Fibroblast of the aortic adventitia (primary cell): Measurements from ENCODE around the gene CDR2. TPM values are rescaled to one million over a fixed set of nuclear protein-coding genes. Genes with fewer than 3 reads are reported as not detected.
A peak's percentile ranks its signal among the peaks of the same experiment; 100 is the strongest.

ENCODE experiments used
- DNase-seq: peaks from one replicate; pipeline ENCODE4 v3.0.0-alpha.2; 2010; ENCODE audit warnings: low read depth
- H3K4me3 ChIP-seq: 2 replicates; pipeline ENCODE4 v1.5.1; 2011; ENCODE audit warnings: low read depth, mild to moderate bottlenecking, control low read depth, low read length, moderate library complexity
- total RNA-seq: library from RNA; depleted of rRNA; stranded (reverse); fragments of >200 nt; gene quantifications from 2 replicates; pipeline ENCODE4 v1.2.3, GENCODE V29; 2012; ENCODE audit warnings: low replicate concordance
- TF ChIP-seq, protein P1 (sequence below): IDR thresholded peaks from 2 replicates; pipeline ENCODE4 v1.5.1; 2011; ENCODE audit warnings: mild to moderate bottlenecking, low read length, control low read depth, inconsistent platforms; ENCODE audit not compliant: insufficient read depth

The CDR2 gene
- total RNA-seq, 1 donor = 29.7 TPM

DNA sequence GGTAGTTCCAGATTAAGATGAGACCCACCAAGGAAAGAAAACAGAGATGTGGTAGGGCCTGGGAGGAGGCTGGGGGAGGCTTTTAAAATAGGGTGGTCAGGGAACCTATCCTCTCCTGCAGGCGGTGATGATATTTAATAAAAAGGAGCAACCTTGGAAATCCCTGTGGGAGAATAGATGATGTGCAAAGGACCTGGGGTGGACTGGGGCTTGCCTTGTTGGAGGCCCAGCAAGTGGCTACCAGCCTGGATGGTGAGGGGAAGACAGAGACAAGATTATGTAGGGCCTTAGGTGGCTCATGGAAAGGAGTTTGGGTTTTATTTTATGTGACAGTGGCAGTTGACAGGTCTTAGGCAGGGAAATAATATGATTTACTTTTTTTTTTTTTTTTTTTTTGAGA lies 75.4 kb downstream of the CDR2 start:
- no peak overlapping the region for H3K4me3 ChIP-seq
- TF ChIP-seq, protein P1, sequence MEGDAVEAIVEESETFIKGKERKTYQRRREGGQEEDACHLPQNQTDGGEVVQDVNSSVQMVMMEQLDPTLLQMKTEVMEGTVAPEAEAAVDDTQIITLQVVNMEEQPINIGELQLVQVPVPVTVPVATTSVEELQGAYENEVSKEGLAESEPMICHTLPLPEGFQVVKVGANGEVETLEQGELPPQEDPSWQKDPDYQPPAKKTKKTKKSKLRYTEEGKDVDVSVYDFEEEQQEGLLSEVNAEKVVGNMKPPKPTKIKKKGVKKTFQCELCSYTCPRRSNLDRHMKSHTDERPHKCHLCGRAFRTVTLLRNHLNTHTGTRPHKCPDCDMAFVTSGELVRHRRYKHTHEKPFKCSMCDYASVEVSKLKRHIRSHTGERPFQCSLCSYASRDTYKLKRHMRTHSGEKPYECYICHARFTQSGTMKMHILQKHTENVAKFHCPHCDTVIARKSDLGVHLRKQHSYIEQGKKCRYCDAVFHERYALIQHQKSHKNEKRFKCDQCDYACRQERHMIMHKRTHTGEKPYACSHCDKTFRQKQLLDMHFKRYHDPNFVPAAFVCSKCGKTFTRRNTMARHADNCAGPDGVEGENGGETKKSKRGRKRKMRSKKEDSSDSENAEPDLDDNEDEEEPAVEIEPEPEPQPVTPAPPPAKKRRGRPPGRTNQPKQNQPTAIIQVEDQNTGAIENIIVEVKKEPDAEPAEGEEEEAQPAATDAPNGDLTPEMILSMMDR = no peak
- no peak for DNase-seq

DNA sequence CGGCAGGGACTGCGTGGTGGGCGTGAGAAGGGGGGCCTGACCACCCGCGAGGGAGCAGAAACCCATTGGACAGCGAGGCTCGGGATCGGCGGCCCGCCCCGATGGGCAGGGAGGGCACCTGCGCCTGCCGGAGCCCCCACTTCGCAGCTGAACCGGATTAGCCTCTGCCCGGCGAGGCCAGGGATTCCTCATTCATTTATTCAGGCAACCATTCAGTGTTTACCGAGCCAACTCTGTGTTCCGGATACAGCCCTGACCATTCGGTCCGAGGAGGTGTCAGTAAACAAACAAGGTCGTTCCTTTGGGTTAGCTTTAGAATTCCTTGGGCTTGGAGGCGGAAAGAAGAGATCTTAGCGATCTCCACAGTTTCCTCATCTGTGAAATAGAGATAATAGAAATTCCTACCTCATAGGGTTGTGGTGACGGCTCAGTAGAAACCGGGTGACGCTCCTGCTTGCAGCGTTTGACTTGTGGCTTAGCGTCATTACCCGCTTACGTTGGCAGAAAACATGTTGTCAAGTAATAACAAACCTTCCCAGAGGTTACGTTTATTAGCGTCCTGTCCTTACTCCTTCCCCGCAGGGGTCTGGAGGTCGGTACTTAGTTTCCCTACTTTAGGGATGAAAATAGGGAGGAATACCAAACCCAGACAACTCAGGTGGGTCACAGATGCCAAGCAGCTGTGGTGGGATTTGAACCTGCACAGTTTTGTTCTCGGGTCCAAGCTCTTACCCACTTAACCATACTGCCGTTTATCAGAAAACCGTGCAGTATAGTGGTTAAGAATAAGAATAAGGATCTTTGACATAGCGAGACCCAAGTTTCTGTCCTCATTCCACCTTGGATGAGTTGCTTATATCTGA lies 76.3 kb downstream of the CDR2 start:
- TF ChIP-seq, protein P1 = no peak
- DNase-seq = peak; percentile 98

DNA sequence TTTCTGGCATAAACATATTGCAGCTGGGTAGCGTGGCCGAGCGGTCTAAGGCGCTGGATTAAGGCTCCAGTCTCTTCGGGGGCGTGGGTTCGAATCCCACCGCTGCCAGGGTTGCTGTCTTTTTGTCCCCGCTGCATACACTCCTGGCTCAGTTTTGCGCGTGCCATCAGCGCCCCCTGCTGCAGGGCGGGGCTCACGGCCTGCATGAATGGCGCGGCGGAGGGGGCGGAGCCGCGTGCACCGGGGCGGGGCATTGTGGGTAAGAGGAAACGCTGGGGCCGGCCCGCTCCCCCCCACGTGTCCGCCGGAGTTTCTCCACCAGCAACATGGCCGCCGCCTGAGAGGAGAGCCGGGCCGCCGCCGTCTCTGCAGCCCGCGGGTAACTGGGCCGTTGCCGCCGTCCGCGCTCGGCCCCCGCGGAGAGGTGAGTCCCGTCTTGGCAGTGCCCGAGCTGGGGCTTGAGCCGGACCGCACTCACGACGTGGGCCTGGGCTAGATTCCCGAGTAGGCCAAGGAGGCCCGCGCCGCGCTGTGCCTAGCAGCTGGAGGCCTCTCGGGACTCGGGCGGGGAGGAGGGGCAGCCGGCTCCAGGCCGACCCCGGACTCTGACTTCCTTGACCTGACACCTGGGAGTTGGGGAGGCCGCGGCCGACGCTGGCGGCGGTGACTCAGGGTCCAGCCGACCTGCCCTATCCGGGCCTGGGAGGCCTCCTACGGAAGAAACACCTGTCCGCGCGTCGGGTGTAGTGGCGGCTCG lies 77.1 kb downstream of the CDR2 start, which contains the start of gene POLR3E:
TSS of gene POLR3E (plus strand) at position 296 of the 757 bp plus-strand sequence. CDS start 5,560 bp downstream, outside the sequence.
- TF ChIP-seq, protein P1 = peak; percentile 76
- H3K4me3 ChIP-seq = peak within 1 kb of the TSS; percentile 88
- peak; percentile 97 for DNase-seq

More for the DNA sequence above, 76.3 kb downstream of the CDR2 start:
- H3K4me3 ChIP-seq = peak overlapping the region; percentile 88

DNA sequence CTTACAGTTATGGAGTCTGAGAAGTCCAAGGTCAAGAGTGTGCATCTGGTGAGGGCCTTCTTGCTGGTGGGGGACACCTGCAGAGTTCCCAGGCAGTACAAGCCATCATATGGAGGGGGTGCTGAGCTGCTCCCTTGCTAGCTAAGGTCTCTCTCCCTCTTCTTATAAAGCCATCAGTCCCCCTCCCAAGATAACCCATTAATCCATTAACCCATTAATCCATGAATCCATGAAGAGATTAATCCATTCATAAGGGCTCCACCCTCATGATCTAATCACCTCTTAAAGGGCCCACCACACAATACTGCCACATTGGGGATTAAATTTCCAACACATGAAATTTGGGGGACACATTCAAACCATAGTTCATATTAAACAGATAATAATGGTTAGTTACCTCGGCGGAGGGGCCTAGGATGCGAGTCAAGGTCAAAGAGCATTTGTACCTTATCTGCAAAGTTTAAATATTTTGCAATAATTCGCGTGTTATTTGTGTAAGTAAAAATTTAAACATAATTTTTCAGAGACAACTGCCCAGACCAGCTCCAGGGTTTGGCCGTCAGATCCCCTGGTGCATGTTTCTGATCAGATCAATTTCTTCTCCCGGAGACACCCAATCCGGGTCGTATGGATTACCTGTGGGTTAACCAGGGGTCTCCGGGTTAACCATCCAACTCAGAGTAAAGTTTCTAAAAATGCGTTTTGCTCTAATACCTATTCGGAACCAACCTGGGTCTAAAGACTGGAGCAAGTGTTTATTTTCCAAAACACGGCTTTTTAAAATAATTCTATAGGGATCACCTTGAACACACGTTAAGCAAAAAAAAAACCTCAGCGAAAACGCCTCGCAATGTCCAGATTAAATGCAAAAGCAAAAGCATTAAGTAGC lies 78.0 kb downstream of the CDR2 start:
- peak overlapping the region; percentile 71 for H3K4me3 ChIP-seq
- TF ChIP-seq, protein P1 = no peak
- peak; percentile 16 for DNase-seq

Other genes with a start within 250 kb of the CDR2 start
- not detected in 2 replicates for gene SDR42E2, start 212.1 kb downstream of the CDR2 start, total RNA-seq
- 34.4 and 57.3 TPM in 2 replicates for gene EEF2K, start 168.3 kb downstream of the CDR2 start, total RNA-seq
- 8.6 and 29.5 TPM in 2 replicates for gene POLR3E, start 77.2 kb downstream of the CDR2 start, total RNA-seq
- gene NPIPB5, start 136.3 kb upstream of the CDR2 start, total RNA-seq = 73.0 and 127 TPM in 2 replicates